Kidney epithelial cell (primary cell): ENCODE measurements around the gene B3GALT6. TPM values are rescaled to one million over a fixed set of nuclear protein-coding genes. Genes with fewer than 3 reads are reported as not detected.

Source experiments
- DNase-seq: peaks from one replicate; pipeline ENCODE4 v3.0.0-alpha.2; 2010; ENCODE audit warnings: low read depth
- H3K27me3 ChIP-seq: 2 replicates; pipeline ENCODE4 v1.6.0; 2011; ENCODE audit warnings: low read length; ENCODE audit not compliant: control insufficient read depth, insufficient read depth
- H3K36me3 ChIP-seq: 2 replicates; pipeline ENCODE4 v1.5.1; 2011; ENCODE audit warnings: low read length; ENCODE audit not compliant: control insufficient read depth, insufficient read depth
- H3K4me3 ChIP-seq: 2 replicates; pipeline ENCODE4 v1.5.1; 2011; ENCODE audit warnings: low read depth, mild to moderate bottlenecking, control low read depth, low read length
- total RNA-seq: library from RNA; depleted of rRNA; stranded (reverse); fragments of >200 nt; gene quantifications from 2 replicates; pipeline ENCODE4 v1.2.3, GENCODE V29; 2015
- TF ChIP-seq, protein P1 (sequence below): IDR thresholded peaks from 2 replicates; pipeline ENCODE4 v1.5.1; 2011; ENCODE audit warnings: mild to moderate bottlenecking, moderate library complexity, low read length, control low read depth, inconsistent platforms; ENCODE audit not compliant: insufficient read depth, poor library complexity, severe bottlenecking

B3GALT6 gene
- total RNA-seq, 1 donor from 2014 or later, result 43.7 TPM

GRCh38 chr1:1197188-1197500 lies 34.9 kb upstream of the B3GALT6 start:
- peaks cover 3% of the 10 kb centered on the region for H3K27me3 ChIP-seq
- DNase-seq, result no peak
- no peaks in the 10 kb centered on the region for H3K36me3 ChIP-seq
- TF ChIP-seq, protein P1, sequence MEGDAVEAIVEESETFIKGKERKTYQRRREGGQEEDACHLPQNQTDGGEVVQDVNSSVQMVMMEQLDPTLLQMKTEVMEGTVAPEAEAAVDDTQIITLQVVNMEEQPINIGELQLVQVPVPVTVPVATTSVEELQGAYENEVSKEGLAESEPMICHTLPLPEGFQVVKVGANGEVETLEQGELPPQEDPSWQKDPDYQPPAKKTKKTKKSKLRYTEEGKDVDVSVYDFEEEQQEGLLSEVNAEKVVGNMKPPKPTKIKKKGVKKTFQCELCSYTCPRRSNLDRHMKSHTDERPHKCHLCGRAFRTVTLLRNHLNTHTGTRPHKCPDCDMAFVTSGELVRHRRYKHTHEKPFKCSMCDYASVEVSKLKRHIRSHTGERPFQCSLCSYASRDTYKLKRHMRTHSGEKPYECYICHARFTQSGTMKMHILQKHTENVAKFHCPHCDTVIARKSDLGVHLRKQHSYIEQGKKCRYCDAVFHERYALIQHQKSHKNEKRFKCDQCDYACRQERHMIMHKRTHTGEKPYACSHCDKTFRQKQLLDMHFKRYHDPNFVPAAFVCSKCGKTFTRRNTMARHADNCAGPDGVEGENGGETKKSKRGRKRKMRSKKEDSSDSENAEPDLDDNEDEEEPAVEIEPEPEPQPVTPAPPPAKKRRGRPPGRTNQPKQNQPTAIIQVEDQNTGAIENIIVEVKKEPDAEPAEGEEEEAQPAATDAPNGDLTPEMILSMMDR, result no peak
- no peak overlapping the region for H3K4me3 ChIP-seq

DNA sequence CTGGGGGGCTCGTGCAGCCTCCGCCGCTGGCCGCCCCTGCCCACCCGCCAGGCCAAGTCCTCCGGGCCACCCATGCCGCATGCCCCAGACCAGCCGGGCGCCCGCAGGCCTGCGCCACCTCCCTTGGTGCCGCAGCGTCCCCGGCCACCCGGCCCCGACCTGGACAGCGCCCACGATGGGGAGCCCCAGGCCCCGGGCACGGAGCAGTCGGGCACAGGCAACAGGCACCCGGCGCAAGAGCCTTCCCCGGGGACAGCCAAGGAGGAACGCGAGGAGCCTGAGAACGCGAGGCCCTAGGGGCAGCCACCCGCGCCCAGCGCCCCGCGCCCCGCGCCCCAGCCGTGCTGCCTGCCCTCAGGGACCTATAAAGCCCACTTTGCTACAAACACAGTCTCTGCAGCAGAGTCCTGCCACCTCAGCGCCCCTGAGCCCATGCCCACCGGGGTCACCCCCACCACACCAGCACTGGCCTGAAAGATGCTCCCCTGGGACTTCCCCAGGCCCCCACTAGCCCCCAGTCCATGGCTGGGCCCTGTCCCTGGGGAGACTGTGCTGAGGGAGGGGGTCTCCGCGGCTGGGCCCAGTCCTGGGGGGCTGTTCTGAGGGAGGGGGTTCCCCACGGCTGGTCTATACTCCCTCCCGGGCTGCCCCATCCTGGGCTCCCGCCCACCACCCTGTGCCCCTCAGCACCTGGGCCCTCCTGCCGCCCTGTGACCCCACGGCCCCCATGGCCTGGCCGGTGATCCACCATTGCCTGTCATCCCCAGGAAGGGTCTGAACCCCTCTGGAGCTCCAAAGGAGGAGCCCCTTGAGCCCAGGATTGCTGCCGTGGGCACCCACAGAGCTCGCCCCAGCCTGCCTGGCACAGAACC lies 34.2 kb upstream of the B3GALT6 start:
- DNase-seq, result no peak
- no peaks in the 10 kb centered on the region for H3K36me3 ChIP-seq
- no peak overlapping the region for H3K4me3 ChIP-seq
- H3K27me3 ChIP-seq, result peaks cover 3% of the 10 kb centered on the region
- TF ChIP-seq, protein P1, result no peak

DNA sequence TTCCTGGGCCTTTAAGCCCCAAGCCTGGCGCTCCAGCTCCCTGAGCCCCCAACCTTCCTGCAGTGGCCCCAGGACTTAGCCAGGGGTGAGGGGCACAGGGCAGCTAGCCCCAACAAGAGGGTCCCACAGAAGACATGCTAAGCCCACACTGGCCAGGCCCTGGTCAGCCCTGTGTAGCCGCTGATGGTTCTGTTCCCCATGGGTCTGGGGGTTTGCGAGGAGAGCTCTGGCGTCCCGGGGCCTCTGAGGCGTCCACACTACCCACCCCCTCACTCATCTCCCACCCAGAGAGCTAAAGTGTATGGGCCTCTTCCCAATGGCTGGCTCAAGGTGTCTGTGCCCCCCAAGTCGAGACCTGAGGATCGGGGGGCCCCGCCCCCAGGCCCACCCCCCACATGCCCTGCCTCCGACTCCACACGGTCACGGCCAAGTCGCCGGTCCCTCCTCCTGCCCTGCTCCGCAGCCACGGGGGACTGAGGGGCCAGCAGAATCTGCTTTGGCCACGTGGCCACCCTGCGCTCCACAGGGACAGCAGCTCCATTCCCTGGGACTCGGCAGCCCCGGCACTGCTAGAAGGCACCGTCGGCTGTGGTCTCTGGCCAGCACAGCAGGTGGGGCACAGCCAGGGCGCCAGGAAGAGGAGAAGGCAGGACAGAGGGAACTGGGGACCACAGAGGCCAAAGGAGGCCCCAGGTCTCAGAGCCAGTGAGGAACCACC lies 33.5 kb upstream of the B3GALT6 start:
- Histone ChIP-seq H3K36me3 (no peaks in the 10 kb centered on the region), H3K27me3 (peaks cover 4% of the 10 kb centered on the region), H3K4me3 (no peak overlapping the region)
- TF ChIP-seq, protein P1, result no peak
- DNase-seq, result no peak

DNA sequence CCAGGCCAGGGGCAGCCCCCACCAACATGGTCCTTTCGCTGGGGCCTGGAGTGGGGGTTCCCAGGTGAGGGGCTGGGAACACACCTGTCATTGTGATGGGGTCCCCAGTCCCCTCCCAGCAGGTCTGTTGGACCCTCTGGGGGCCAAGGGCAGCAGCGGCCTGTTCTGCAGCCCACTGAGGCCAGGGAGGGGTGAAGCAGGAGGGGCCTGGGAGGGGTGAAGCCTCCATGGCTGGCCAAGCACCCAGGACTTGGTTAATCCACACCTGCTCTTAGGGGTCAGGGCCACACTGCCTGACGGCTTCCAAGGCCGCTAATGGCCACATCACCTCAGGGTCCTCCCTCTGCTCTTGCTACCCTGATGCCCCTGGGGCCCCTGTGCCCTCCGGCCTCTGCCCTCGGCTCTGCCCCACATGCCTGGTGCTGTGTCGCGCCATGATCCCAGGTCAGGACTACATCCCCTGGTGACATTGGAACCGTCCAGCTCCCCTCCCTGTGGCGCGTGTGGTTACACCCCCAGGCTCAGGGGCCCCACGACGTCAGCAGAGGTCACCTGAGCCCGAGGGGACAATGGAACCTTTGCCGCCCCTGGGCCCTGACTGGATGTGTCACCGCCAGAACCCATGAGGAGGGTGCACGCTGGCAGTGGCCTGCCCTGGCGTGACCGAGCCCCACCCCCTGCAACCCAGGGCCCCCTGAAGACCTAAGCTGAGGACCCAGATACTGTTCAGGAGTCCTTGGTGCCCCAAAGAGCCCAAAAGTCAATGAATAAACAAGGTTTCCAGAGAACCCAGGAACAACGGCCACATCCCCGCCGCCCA lies 32.7 kb upstream of the B3GALT6 start:
- TF ChIP-seq, protein P1, result no peak
- DNase-seq, result no peak
- Histone ChIP-seq H3K27me3 (peaks cover 9% of the 10 kb centered on the region), H3K4me3 (no peak overlapping the region), H3K36me3 (no peaks in the 10 kb centered on the region)

DNA sequence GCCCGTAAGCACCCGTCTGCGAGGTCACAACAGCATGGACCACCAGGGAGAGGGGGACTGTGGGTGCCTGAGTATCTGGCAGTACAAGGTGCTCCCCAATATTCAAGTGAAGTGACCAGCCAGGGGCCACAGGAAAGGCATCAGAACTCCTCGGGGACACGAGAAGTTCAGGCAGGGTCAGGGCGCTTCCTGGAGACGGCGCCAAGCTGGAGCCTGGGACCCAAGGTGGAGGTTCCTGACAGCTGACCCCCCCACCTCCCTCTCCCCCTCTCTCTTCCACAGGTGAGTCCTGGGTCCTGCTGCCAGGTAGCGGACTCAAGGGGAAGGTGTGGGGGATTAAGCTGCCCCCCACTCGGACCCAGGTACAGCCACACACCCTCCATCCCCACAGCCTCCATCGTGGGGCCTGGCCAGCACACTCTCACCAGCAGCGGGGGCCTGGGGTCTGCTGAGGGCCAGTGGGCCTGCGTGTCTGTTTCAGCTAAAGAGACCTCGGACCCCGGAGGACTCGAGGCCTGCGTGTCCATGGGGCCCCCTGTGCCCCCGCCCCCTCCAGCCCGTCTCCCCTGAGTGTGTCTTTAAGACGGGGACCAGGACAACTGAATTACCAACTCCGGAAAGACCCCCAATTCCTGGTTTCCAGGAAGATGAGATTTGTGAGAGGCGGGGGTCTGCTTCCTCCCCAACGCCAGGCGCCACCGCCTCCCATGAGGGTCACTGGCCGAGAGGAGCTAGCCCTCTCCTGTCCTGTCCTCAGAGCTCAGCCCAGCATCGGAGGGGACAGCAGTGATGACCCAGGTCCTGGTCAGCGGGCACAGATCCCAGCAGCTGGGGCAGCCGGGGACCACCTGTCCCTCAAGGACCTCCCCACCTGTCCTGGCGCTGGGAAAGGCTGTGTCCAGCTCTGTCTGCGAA lies 31.8 kb upstream of the B3GALT6 start:
- H3K36me3 ChIP-seq, result no peaks in the 10 kb centered on the region
- peaks cover 9% of the 10 kb centered on the region for H3K27me3 ChIP-seq
- H3K4me3 ChIP-seq, result no peak overlapping the region
- TF ChIP-seq, protein P1, result no peak
- no peak for DNase-seq
